Right forelimb (tissue), 1 donor: Measurements from ENCODE around the gene L3MBTL3.
A peak's percentile ranks its signal among the peaks of the same experiment; 100 is the strongest.

Experiments used
- DNase-seq: peaks from one replicate; pipeline ENCODE4 v3.0.0-alpha.2; 2018

L3MBTL3 gene

GRCh38 chr6:130187335-130188206 is 169.2 kb downstream of the L3MBTL3 start:
- no peak for DNase-seq

- no peak for DNase-seq
These were observed 170.0 kb downstream of the L3MBTL3 start for GRCh38 chr6:130188207-130188899.

GRCh38 chr6:130189531-130190397 is 171.4 kb downstream of the L3MBTL3 start:
- peak; percentile 60 for DNase-seq
